GM23338 (cell line): Measurements from ENCODE around the gene PPP2R2D. TPM values are rescaled to one million over a fixed set of nuclear protein-coding genes. Genes with fewer than 3 reads are reported as not detected.

Experiments
- ATAC-seq: fragments of 200-7000 bp; cut with Tn5 transposase; 3 replicates; pipeline ENCODE4 v1.9.1; 2020
- DNase-seq: peaks from one replicate; pipeline ENCODE4 v3.0.0-alpha.2; 2015; ENCODE audit warnings: low spot score
- H2AFZ ChIP-seq: fragments of 200-600 bp; sonication (generic); 2 replicates; pipeline ENCODE4 v1.8.0; 2016; ENCODE audit warnings: antibody characterized with exemption, mild to moderate bottlenecking, moderate library complexity
- H3F3A ChIP-seq: fragments of 200-600 bp; sonication (generic); replicated peaks from 2 replicates; pipeline ENCODE4 v1.8.0; 2017; ENCODE audit warnings: antibody characterized with exemption, mixed run types, low read depth
- H3K27ac ChIP-seq: fragments of 200-600 bp; sonication (generic); 2 replicates; pipeline ENCODE4 v1.6.1; 2016; ENCODE audit warnings: low read depth
- H3K27me3 ChIP-seq: fragments of 200-600 bp; sonication (generic); 2 replicates; pipeline ENCODE4 v1.8.0; 2016; ENCODE audit warnings: mild to moderate bottlenecking, mixed run types, moderate library complexity; ENCODE audit not compliant: insufficient read depth
- H3K36me3 ChIP-seq: fragments of 200-600 bp; sonication (generic); 2 replicates; pipeline ENCODE4 v1.8.0; 2016; ENCODE audit warnings: mild to moderate bottlenecking; ENCODE audit not compliant: insufficient read depth
- H3K4me1 ChIP-seq: fragments of 200-600 bp; sonication (generic); 2 replicates; pipeline ENCODE4 v1.8.0; 2016; ENCODE audit warnings: mild to moderate bottlenecking, moderate library complexity; ENCODE audit not compliant: insufficient read depth
- H3K4me2 ChIP-seq: fragments of 200-600 bp; sonication (generic); 2 replicates; pipeline ENCODE4 v1.7.1; 2017; ENCODE audit warnings: mixed run types
- H3K4me3 ChIP-seq: fragments of 200-600 bp; sonication (generic); 2 replicates; pipeline ENCODE4 v1.6.1; 2016; ENCODE audit warnings: mixed run types
- H3K79me2 ChIP-seq: fragments of 200-600 bp; sonication (generic); replicated peaks from 2 replicates; pipeline ENCODE4 v1.8.0; 2017; ENCODE audit warnings: mild to moderate bottlenecking; ENCODE audit not compliant: insufficient read depth
- H3K9me2 ChIP-seq: fragments of 200-600 bp; sonication (generic); 2 replicates; pipeline ENCODE4 v1.8.0; 2017; ENCODE audit not compliant: insufficient read depth
- H4K20me1 ChIP-seq: fragments of 200-600 bp; sonication (generic); replicated peaks from 2 replicates; pipeline ENCODE4 v1.8.0; 2017; ENCODE audit warnings: mild to moderate bottlenecking; ENCODE audit not compliant: insufficient read depth
- H3K27ac Mint-ChIP-seq: 2 replicates; pipeline ENCODE4 v1.8.0; 2020; ENCODE audit warnings: inconsistent platforms, mild to moderate bottlenecking, moderate library complexity, mixed read lengths
- H3K27me3 Mint-ChIP-seq: 3 replicates; pipeline ENCODE4 v1.8.0; 2022; ENCODE audit warnings: low read depth, mild to moderate bottlenecking, moderate library complexity, mixed read lengths, inconsistent platforms; ENCODE audit not compliant: insufficient read depth, poor library complexity
- H3K36me3 Mint-ChIP-seq: 3 replicates; pipeline ENCODE4 v1.8.0; 2021; ENCODE audit warnings: low read depth, mild to moderate bottlenecking, inconsistent platforms, moderate library complexity, mixed read lengths
- H3K4me1 Mint-ChIP-seq: 3 replicates; pipeline ENCODE4 v1.8.0; 2020; ENCODE audit warnings: mild to moderate bottlenecking, inconsistent platforms, mixed read lengths
- H3K4me3 Mint-ChIP-seq: 3 replicates; pipeline ENCODE4 v1.8.0; 2021; ENCODE audit warnings: moderate library complexity, mild to moderate bottlenecking, inconsistent platforms, mixed read lengths
- H3K9me3 Mint-ChIP-seq: 3 replicates; pipeline ENCODE4 v1.8.0; 2020; ENCODE audit warnings: moderate library complexity, mild to moderate bottlenecking, inconsistent platforms, mixed read lengths
- CREB1 ChIP-seq: fragments of 250-450 bp; sonication (Bioruptor Pico); IDR thresholded peaks from 2 replicates; pipeline ENCODE4 v1.5.0; 2020; ENCODE audit warnings: low read depth, mild to moderate bottlenecking, moderate library complexity
- CTCF ChIP-seq, 2 experiments: fragments of 200-600 bp in 1 of 2; sonication (generic) in 1 of 2; conservative IDR thresholded peaks; 2 replicates each; pipeline versions ENCODE4 v1.5.1 to v1.6.1; 2016 to 2017; ENCODE audit warnings: antibody characterized with exemption in 2 of 2, low read depth in 2 of 2, mild to moderate bottlenecking in 2 of 2, moderate library complexity in 1 of 2
- ETS1 ChIP-seq: IDR thresholded peaks from 2 replicates; pipeline ENCODE4 v1.6.1; 2016; ENCODE audit warnings: antibody characterized with exemption
- EZH2 ChIP-seq: fragments of 200-600 bp; sonication (generic); IDR thresholded peaks from one replicate; pipeline ENCODE4 v1.8.0; 2017; ENCODE audit warnings: antibody characterized with exemption, mild to moderate bottlenecking, low read depth; ENCODE audit not compliant: unreplicated experiment
- EZH2phosphoT487 ChIP-seq: fragments of 200-600 bp; sonication (generic); IDR thresholded peaks from one replicate; pipeline ENCODE4 v1.8.1; 2018; ENCODE audit warnings: antibody characterized with exemption; ENCODE audit not compliant: unreplicated experiment
- JUNB ChIP-seq: IDR thresholded peaks from one replicate; pipeline ENCODE4 v1.6.1; 2016; ENCODE audit warnings: antibody characterized with exemption; ENCODE audit not compliant: unreplicated experiment
- NANOG ChIP-seq: IDR thresholded peaks from 2 replicates; pipeline ENCODE4 v1.6.1; 2016; ENCODE audit warnings: antibody characterized with exemption, borderline replicate concordance
- POLR2AphosphoS5 ChIP-seq: IDR thresholded peaks from 2 replicates; pipeline ENCODE4 v1.6.1; 2016; ENCODE audit warnings: antibody characterized with exemption, low read depth
- REST ChIP-seq: IDR thresholded peaks from one replicate; pipeline ENCODE4 v1.6.1; 2018; ENCODE audit warnings: antibody characterized with exemption; ENCODE audit not compliant: unreplicated experiment
- STAT1 ChIP-seq: IDR thresholded peaks from one replicate; pipeline ENCODE4 v1.6.1; 2016; ENCODE audit warnings: antibody characterized with exemption; ENCODE audit not compliant: unreplicated experiment
- ZNF114 ChIP-seq: fragments of 250-450 bp; sonication (Bioruptor Pico); IDR thresholded peaks from 2 replicates; pipeline ENCODE4 v1.5.0; 2020; ENCODE audit warnings: mild to moderate bottlenecking, moderate library complexity
- ZNF331 ChIP-seq: fragments of 250-450 bp; sonication (Bioruptor Pico); IDR thresholded peaks from 2 replicates; pipeline ENCODE4 v1.5.0; 2020; ENCODE audit warnings: low read depth, mild to moderate bottlenecking, moderate library complexity
- ZNF462 ChIP-seq: fragments of 250-450 bp; sonication (Bioruptor Pico); IDR thresholded peaks from 2 replicates; pipeline ENCODE4 v1.5.0; 2020; ENCODE audit warnings: mild to moderate bottlenecking, moderate library complexity
- polyA plus RNA-seq: library from polyadenylated mRNA; unstranded; fragments of >200 nt; fragmentation: Nextera tagmentation; extraction: Ambion mirVana; gene quantifications from 2 replicates; pipeline ENCODE4 v1.2.1, GENCODE V29; 2016
- total RNA-seq: library from RNA; depleted of rRNA; stranded (reverse); fragments of >200 nt; shearing (Covaris generic); gene quantifications from 2 replicates; pipeline ENCODE4 v1.2.3, GENCODE V29; 2014

Gene PPP2R2D
- total and polyA plus RNA-seq, 2 experiments from 2014 or later, result 28.8 to 33.7 TPM

- no peaks in the 10 kb centered on the region for H3K9me2 ChIP-seq
- TF ChIP-seq ZNF331, result no peak
- no peak for TF ChIP-seq EZH2phosphoT487
- TF ChIP-seq ETS1, result no peak
- no peak for TF ChIP-seq ZNF114 (CRISPR knock-in tag)
- no peak for TF ChIP-seq EZH2
- no peak for TF ChIP-seq STAT1
- TF ChIP-seq NANOG, result no peak
- no peak for TF ChIP-seq REST
- TF ChIP-seq POLR2AphosphoS5, result no peak
- TF ChIP-seq ZNF462 (CRISPR knock-in tag), result no peak
- no peak for TF ChIP-seq CREB1 (CRISPR knock-in tag)
- TF ChIP-seq JUNB, result no peak
- TF ChIP-seq CTCF (conservative IDR thresholded peaks at IDR 0.05; ENCODE audit: low read depth in 2 of 2), result no peak
- peaks cover 4% of the 10 kb centered on the region; the same call in 2 of the 3 replicates for H3K9me3 Mint-ChIP-seq
- no peaks in the 10 kb centered on the region for H3K4me1 ChIP-seq
- H3K27me3 Mint-ChIP-seq, result peaks cover 15% of the 10 kb centered on the region
- no peak overlapping the region for H3K4me3 ChIP-seq
- no peak overlapping the region for H3K4me2 ChIP-seq
- H3K27me3 ChIP-seq, result no peaks in the 10 kb centered on the region
- H3K36me3 Mint-ChIP-seq, result peaks cover 24% of the 10 kb centered on the region
- peaks cover 7% of the 10 kb centered on the region; the same call in 1 of the 2 replicates for H3K36me3 ChIP-seq
- H4K20me1 ChIP-seq, result peaks cover 4% of the 10 kb centered on the region
- no peaks in the 10 kb centered on the region for H3K79me2 ChIP-seq
- no peak overlapping the region for H3K4me3 Mint-ChIP-seq
- ATAC-seq, result no peak
- H3K27ac ChIP-seq, result no peak overlapping the region
- H2AFZ ChIP-seq, result no peak overlapping the region
- peaks cover 3% of the 10 kb centered on the region; the same call in 2 of the 3 replicates for H3K4me1 Mint-ChIP-seq
- H3K27ac Mint-ChIP-seq, result no peak overlapping the region
- no peak for DNase-seq
- no peaks in the 10 kb centered on the region for H3F3A ChIP-seq
Measured at GRCh38 chr10:131963350-131963749, 62.5 kb downstream of the PPP2R2D start.
